Astrocyte of the cerebellum (primary cell): ENCODE data around the gene ADGRB2.

Source experiments
- DNase-seq: peaks from one replicate; pipeline ENCODE4 v3.0.0-alpha.2; 2011; ENCODE audit warnings: low read depth
- H3K4me3 ChIP-seq: 2 replicates; pipeline ENCODE4 v1.5.1; 2011; ENCODE audit warnings: mild to moderate bottlenecking, low read depth, low read length, moderate library complexity
- in situ Hi-C: cut with HindIII; loops from 2 replicates; pipeline ENCODE4 v1.10.0; 2017; ENCODE audit warnings: low sequenced_read_pairs
- TF ChIP-seq, protein P1 (sequence below): IDR thresholded peaks from 2 replicates; pipeline ENCODE4 v1.5.1; 2012; ENCODE audit warnings: low read length, low read depth, moderate library complexity, mild to moderate bottlenecking; ENCODE audit errors: missing control alignments

The ADGRB2 gene

DNA sequence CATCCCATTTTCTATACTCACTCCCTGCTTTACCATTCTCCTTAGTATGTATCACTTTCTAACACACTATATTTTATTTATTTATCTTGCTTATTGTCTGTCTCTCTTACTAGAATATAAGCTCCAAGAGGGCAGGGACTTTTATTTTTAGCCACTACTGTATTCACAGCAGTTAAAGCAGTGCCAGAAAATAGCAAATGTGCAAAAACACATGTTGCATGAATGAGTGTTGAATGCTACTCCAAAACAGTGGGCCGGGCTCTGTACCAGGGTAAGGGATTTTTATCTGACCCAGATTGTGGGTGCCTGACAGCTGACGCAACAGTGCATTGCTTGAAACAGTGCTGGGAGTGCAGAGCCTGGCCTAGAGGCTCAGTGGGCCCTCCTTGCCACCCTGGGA, 85.0 kb downstream of the ADGRB2 start:
- H3K4me3 ChIP-seq, result no peak overlapping the region
- no peak for DNase-seq
- in situ Hi-C loops, result no loop called here
- TF ChIP-seq, protein P1, sequence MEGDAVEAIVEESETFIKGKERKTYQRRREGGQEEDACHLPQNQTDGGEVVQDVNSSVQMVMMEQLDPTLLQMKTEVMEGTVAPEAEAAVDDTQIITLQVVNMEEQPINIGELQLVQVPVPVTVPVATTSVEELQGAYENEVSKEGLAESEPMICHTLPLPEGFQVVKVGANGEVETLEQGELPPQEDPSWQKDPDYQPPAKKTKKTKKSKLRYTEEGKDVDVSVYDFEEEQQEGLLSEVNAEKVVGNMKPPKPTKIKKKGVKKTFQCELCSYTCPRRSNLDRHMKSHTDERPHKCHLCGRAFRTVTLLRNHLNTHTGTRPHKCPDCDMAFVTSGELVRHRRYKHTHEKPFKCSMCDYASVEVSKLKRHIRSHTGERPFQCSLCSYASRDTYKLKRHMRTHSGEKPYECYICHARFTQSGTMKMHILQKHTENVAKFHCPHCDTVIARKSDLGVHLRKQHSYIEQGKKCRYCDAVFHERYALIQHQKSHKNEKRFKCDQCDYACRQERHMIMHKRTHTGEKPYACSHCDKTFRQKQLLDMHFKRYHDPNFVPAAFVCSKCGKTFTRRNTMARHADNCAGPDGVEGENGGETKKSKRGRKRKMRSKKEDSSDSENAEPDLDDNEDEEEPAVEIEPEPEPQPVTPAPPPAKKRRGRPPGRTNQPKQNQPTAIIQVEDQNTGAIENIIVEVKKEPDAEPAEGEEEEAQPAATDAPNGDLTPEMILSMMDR, result no peak

DNA sequence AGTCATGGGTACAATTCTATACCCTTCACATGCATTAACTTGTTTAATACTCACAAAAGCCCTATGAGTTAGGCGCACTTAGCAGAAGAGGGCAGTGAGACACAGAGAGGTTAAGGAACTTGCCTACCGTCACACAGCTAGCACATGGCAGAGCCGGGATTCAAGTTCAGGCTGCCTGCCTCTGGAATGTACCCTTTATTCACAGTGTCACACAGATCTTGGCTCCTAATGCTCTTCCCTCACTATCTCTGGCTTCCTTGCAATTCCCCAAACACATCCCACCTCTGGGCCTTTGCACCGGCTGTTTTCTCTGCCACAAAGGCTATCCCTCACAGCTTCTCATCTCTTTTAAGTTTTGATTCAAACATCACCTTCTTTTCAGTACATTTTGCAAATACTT, 85.5 kb downstream of the ADGRB2 start:
- no peak for DNase-seq
- in situ Hi-C loops, result no loop called here
- TF ChIP-seq, protein P1, result no peak
- H3K4me3 ChIP-seq, result no peak overlapping the region

DNA sequence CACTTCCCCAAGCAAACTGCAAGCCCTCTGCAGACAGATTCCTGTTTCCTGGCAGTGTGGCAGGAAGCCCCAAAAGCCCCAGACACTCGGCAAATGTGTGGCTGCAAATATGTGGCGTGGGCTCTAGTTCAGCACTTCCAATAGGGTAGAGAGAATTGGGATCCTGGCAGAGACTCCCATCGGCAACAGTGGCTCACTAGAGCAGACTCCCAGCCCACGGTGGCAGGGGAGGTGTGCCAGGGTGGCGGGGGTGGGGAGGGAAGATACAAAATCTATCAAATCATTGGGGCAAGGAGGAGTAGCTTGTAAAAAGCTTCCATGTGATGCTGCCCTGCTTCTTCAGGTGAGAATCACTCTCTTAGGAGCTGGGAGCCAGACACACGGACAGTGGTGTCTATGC, 86.2 kb downstream of the ADGRB2 start:
- H3K4me3 ChIP-seq, result no peak overlapping the region
- DNase-seq, result no peak
- TF ChIP-seq, protein P1, result no peak
- in situ Hi-C loops, result no loop called here

DNA sequence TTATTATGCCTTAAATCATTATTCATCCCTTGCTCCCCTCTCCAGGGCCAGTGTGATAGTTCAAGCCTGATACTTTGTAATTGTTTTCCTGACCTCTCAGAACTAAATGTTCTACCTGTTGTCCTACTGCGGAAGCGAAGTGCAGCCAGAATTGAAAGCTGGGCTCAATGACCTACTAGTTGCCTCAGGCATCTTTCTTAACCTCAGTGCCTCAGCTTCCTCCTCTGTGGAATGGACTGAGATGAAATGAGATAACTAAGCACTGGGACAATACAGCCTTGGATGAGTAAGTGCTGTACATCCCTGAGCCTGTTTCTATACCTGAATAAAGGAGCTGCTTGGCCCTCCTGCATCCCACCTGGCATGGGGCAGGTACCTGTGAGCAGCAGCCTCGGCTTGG, 86.7 kb downstream of the ADGRB2 start:
- no peak overlapping the region for H3K4me3 ChIP-seq
- TF ChIP-seq, protein P1, result no peak
- no peak for DNase-seq
- in situ Hi-C loops, result no loop called here
